ENCODE data around the gene KLHDC9. TPM values are rescaled to one million over a fixed set of nuclear protein-coding genes. Genes with fewer than 3 reads are reported as not detected.

The KLHDC9 gene
- total RNA-seq, 3 donors from 2014 or later (not counting 1 experiment from before 2014, with no cell fraction given): 0.49 to 0.50 TPM; not detected in 1

- Mint-ChIP-seq H3K9me3 (no peaks in the 10 kb centered on the region), H3K27ac (no peak overlapping the region), H3K4me1 (peaks cover 36 to 44% of the 10 kb centered on the region in 2 donors), H3K36me3 (peaks cover 15% of the 10 kb centered on the region), H3K4me3 (no peak overlapping the region), H3K27me3 (ENCODE audit: low read depth in 2 of 2) (no peaks in the 10 kb centered on the region)
- Histone ChIP-seq H3K4me1 (ENCODE audit: control insufficient read depth, insufficient read depth, low read length) (peaks cover 20% of the 10 kb centered on the region), H3K36me3 (ENCODE audit: control insufficient read depth, insufficient read depth, low read length) (peaks cover 54% of the 10 kb centered on the region), H3K9me3 (ENCODE audit: control insufficient read depth, insufficient read depth, low read length) (no peaks in the 10 kb centered on the region), H3K4me3 (ENCODE audit: low read length) (no peak overlapping the region), H3K27me3 (ENCODE audit: control insufficient read depth, insufficient read depth, low read length) (no peaks in the 10 kb centered on the region), H3K27ac (ENCODE audit: low read length) (no peak overlapping the region)
- ATAC-seq (no peak), DNase-seq (no peak)
- intact Hi-C loops (cut with micrococcal nuclease): no loop called here
- no peak for TF ChIP-seq CTCF (IDR thresholded peaks at IDR 0.05)
- 97% methylated on average over 6 of the region's 6 CpGs for WGBS (ENCODE audit: insufficient coverage)
These were observed 24.8 kb downstream of the KLHDC9 start for GRCh38 chr1:161122967-161123366.

GRCh38 chr1:161127649-161128048 is 29.5 kb downstream of the KLHDC9 start:
- Histone ChIP-seq H3K36me3 (ENCODE audit: control insufficient read depth, insufficient read depth, low read length) (peaks cover 31% of the 10 kb centered on the region), H3K4me3 (ENCODE audit: low read length) (no peak overlapping the region), H3K9me3 (ENCODE audit: control insufficient read depth, insufficient read depth, low read length) (no peaks in the 10 kb centered on the region), H3K27me3 (ENCODE audit: control insufficient read depth, insufficient read depth, low read length) (no peaks in the 10 kb centered on the region), H3K27ac (ENCODE audit: low read length) (no peak overlapping the region), H3K4me1 (ENCODE audit: control insufficient read depth, insufficient read depth, low read length) (peaks cover 9% of the 10 kb centered on the region)
- H3K27ac Mint-ChIP-seq: peak overlapping the region; percentile 11 to 22
- no peak for TF ChIP-seq CTCF (IDR thresholded peaks at IDR 0.05)
- H3K36me3 Mint-ChIP-seq: peaks cover 8% of the 10 kb centered on the region
- no peak for DNase-seq
- H3K4me3 Mint-ChIP-seq: no peak overlapping the region
- no peak for ATAC-seq
- no peaks in the 10 kb centered on the region for H3K27me3 Mint-ChIP-seq (ENCODE audit: low read depth in 2 of 2)
- 88% methylated on average over 1 of the region's 2 CpGs for WGBS (ENCODE audit: insufficient coverage)
- H3K4me1 Mint-ChIP-seq: peaks cover 33 to 46% of the 10 kb centered on the region in 2 donors
- intact Hi-C loops (cut with micrococcal nuclease): no loop called here
- no peaks in the 10 kb centered on the region for H3K9me3 Mint-ChIP-seq

- Histone ChIP-seq H3K27ac (ENCODE audit: low read length) (no peak overlapping the region), H3K27me3 (ENCODE audit: control insufficient read depth, insufficient read depth, low read length) (no peaks in the 10 kb centered on the region), H3K36me3 (ENCODE audit: control insufficient read depth, insufficient read depth, low read length) (peaks cover 22% of the 10 kb centered on the region), H3K4me1 (ENCODE audit: control insufficient read depth, insufficient read depth, low read length) (peaks cover 17% of the 10 kb centered on the region), H3K4me3 (ENCODE audit: low read length) (no peak overlapping the region), H3K9me3 (ENCODE audit: control insufficient read depth, insufficient read depth, low read length) (no peaks in the 10 kb centered on the region)
- TF ChIP-seq CTCF (IDR thresholded peaks at IDR 0.05): no peak
- no peak for ATAC-seq
- H3K27me3 Mint-ChIP-seq (ENCODE audit: low read depth in 2 of 2): no peaks in the 10 kb centered on the region
- intact Hi-C loops (cut with micrococcal nuclease): no loop called here
- H3K4me3 Mint-ChIP-seq: no peak overlapping the region
- no peak for DNase-seq
- no peak overlapping the region for H3K27ac Mint-ChIP-seq
- H3K36me3 Mint-ChIP-seq: peaks cover 8% of the 10 kb centered on the region
- WGBS (ENCODE audit: insufficient coverage): 89% methylated on average over 3 of the region's 4 CpGs
- no peaks in the 10 kb centered on the region for H3K9me3 Mint-ChIP-seq
- H3K4me1 Mint-ChIP-seq: peaks cover 33 to 46% of the 10 kb centered on the region in 2 donors
These were observed 30.6 kb downstream of the KLHDC9 start for GRCh38 chr1:161128591-161129420.

Data from natural killer cell (primary cell).